C4-2B (cell line): Measurements from ENCODE around the gene AFF3.

Experiments used
- ZFX ChIP-seq: fragments of 450-650 bp; IDR thresholded peaks from 2 replicates; pipeline ENCODE4 v1.6.1; 2017
- TF ChIP-seq, protein P1 (sequence below): fragments of 450-650 bp; conservative IDR thresholded peaks from 2 replicates; pipeline ENCODE4 v1.5.1; 2017; ENCODE audit warnings: mild to moderate bottlenecking

DNA sequence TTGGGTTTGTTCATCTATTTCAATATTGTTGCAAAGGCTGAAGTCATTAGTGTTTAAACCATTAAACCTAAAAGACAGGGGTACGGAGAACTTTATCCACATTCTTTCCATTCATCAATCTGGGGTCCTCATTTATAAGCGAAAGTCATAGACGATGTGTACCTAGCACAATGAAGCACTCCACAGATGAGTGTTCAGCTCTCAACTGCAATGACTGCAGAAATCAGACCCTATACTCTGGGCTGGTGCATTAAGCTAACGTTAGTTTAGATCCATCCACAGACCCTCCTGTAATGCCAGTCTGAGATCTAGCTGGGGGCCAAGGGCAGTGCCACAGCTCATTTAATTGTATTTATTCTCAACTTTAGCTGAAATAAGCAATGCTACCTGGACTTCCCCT, 155.2 kb downstream of the AFF3 start:
- TF ChIP-seq, protein P1, sequence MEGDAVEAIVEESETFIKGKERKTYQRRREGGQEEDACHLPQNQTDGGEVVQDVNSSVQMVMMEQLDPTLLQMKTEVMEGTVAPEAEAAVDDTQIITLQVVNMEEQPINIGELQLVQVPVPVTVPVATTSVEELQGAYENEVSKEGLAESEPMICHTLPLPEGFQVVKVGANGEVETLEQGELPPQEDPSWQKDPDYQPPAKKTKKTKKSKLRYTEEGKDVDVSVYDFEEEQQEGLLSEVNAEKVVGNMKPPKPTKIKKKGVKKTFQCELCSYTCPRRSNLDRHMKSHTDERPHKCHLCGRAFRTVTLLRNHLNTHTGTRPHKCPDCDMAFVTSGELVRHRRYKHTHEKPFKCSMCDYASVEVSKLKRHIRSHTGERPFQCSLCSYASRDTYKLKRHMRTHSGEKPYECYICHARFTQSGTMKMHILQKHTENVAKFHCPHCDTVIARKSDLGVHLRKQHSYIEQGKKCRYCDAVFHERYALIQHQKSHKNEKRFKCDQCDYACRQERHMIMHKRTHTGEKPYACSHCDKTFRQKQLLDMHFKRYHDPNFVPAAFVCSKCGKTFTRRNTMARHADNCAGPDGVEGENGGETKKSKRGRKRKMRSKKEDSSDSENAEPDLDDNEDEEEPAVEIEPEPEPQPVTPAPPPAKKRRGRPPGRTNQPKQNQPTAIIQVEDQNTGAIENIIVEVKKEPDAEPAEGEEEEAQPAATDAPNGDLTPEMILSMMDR: no peak
- no peak for TF ChIP-seq ZFX
